Measurements from ENCODE around the gene ZC3HAV1. TPM values are rescaled to one million over a fixed set of nuclear protein-coding genes. Genes with fewer than 3 reads are reported as not detected.

ZC3HAV1 gene
- total RNA-seq, 1 experiment from 2014 or later = 38.0 TPM

DNA sequence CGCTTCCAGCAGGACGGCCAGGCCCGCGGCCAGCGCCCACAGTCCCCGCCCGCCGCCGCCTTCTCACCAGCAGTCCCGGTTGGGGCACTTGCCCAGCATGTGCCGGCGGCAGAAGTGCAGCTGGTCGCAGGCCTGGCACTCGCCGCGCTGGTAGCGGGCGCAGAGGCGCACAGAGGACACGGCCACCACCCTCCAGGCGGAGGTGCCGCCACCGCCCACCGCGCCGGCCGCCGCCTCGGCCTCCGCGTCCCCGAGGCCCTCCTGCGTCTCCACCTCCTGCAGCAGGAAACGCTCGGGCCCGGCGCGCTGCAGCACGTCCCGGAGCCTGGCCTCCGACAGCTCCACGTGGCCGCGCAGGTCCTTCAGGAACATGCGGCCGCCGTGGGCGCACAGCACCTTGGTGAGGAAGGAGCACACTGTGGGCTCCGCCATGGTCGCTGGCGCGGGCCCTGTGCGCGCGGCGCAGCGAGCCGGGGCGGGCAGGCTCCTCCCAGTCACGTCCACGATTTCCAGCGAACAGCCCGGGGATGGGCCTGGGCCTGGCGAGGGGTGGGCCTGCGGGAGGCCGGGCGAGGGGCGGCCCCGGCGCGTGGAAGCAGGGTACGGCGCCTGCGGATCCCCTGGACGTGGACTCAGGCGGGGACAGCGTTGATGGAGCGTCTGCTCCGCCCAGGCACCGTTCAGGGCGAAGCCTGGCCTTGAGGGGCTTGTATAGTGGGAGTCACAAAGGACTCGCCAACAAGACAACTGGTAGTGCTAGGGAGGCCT, 73.8 kb downstream of the ZC3HAV1 start, which contains the start of gene ZC3HAV1L:
Gene ZC3HAV1L, minus strand, starts transcription at position 457 of the 768 bp plus-strand sequence. Its CDS starts 25 bp downstream, at position 432.
- Mint-ChIP-seq H3K27me3 (ENCODE audit: low read depth) (peaks cover 32% of the 10 kb centered on the region), H3K36me3 (peaks cover 21% of the 10 kb centered on the region), H3K4me3 (peak within 1 kb of the TSS; percentile 67), H3K27ac (no peak within 1 kb of the TSS), H3K4me1 (peaks cover 31% of the 10 kb centered on the region), H3K9me3 (no peaks in the 10 kb centered on the region)
- peak; percentile 73 for ATAC-seq
- POLR2A ChIA-PET = interaction anchor here (1.0 kb wide), 1 partner anchor 60 kb away, joined by 3 read pairs; no protein-coding TSS in a partner anchor
- CTCF ChIA-PET = interaction anchor here (0.9 to 2.0 kb wide), 3 partner anchors 17 to 39 kb away, joined by 4 to 6 read pairs (median 5); no protein-coding TSS in a partner anchor
- DNase-seq (ENCODE audit: low spot score) = peak; percentile 55
- TF ChIP-seq, protein P1, sequence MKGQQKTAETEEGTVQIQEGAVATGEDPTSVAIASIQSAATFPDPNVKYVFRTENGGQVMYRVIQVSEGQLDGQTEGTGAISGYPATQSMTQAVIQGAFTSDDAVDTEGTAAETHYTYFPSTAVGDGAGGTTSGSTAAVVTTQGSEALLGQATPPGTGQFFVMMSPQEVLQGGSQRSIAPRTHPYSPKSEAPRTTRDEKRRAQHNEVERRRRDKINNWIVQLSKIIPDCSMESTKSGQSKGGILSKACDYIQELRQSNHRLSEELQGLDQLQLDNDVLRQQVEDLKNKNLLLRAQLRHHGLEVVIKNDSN (CRISPR knock-in tag; IDR thresholded peaks at IDR 0.05) = peak; percentile 11; the same call in 1 of the 2 replicates
- TF ChIP-seq NFATC4 (CRISPR knock-in tag; IDR thresholded peaks at IDR 0.05) (no peak), NR3C1 (CRISPR knock-in tag; conservative IDR thresholded peaks at IDR 0.05; ENCODE audit: low read depth) (no peak), ZNF425 (CRISPR knock-in tag; conservative IDR thresholded peaks at IDR 0.05) (no peak), TP53 (CRISPR knock-in tag; IDR thresholded peaks at IDR 0.05) (no peak), ZNF219 (CRISPR knock-in tag; IDR thresholded peaks at IDR 0.05; ENCODE audit: borderline replicate concordance) (0 out of 2 replicates have a peak, but pooled peaks have one; percentile 46), CTCF (IDR thresholded peaks at IDR 0.05) (no peak), ZNF396 (CRISPR knock-in tag; IDR thresholded peaks at IDR 0.05; ENCODE audit: borderline replicate concordance) (no peak), ATF6 (CRISPR knock-in tag; IDR thresholded peaks at IDR 0.05) (no peak), ATF3 (CRISPR knock-in tag; conservative IDR thresholded peaks at IDR 0.05) (no peak), ZBTB21 (CRISPR knock-in tag; IDR thresholded peaks at IDR 0.05; ENCODE audit: borderline replicate concordance) (no peak), MXD4 (CRISPR knock-in tag; IDR thresholded peaks at IDR 0.05; ENCODE audit: borderline replicate concordance) (no peak), IRF1 (CRISPR knock-in tag; IDR thresholded peaks at IDR 0.05) (no peak; the same call in 1 of the 2 replicates), MYBL2 (CRISPR knock-in tag; IDR thresholded peaks at IDR 0.05) (peak; percentile 77), E2F1 (CRISPR knock-in tag; IDR thresholded peaks at IDR 0.05) (peak; percentile 85; the same call in 1 of the 2 replicates), ATF1 (CRISPR knock-in tag; IDR thresholded peaks at IDR 0.05) (0 out of 2 replicates have a peak, but pooled peaks have one; percentile 83), ELF4 (CRISPR knock-in tag; IDR thresholded peaks at IDR 0.05; ENCODE audit: low read depth) (no peak), TCF7 (CRISPR knock-in tag; IDR thresholded peaks at IDR 0.05; ENCODE audit: low read depth) (peak; percentile 35; the same call in 1 of the 2 replicates)
- TF ChIP-seq, protein P2, sequence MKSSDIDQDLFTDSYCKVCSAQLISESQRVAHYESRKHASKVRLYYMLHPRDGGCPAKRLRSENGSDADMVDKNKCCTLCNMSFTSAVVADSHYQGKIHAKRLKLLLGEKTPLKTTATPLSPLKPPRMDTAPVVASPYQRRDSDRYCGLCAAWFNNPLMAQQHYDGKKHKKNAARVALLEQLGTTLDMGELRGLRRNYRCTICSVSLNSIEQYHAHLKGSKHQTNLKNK (CRISPR knock-in tag; IDR thresholded peaks at IDR 0.05) = no peak
- TF ChIP-seq, protein P3, sequence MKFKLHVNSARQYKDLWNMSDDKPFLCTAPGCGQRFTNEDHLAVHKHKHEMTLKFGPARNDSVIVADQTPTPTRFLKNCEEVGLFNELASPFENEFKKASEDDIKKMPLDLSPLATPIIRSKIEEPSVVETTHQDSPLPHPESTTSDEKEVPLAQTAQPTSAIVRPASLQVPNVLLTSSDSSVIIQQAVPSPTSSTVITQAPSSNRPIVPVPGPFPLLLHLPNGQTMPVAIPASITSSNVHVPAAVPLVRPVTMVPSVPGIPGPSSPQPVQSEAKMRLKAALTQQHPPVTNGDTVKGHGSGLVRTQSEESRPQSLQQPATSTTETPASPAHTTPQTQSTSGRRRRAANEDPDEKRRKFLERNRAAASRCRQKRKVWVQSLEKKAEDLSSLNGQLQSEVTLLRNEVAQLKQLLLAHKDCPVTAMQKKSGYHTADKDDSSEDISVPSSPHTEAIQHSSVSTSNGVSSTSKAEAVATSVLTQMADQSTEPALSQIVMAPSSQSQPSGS (CRISPR knock-in tag; IDR thresholded peaks at IDR 0.05; ENCODE audit: borderline replicate concordance, low read depth) = peak; percentile 48; the same call in 1 of the 2 replicates
- TF ChIP-seq, protein P4, sequence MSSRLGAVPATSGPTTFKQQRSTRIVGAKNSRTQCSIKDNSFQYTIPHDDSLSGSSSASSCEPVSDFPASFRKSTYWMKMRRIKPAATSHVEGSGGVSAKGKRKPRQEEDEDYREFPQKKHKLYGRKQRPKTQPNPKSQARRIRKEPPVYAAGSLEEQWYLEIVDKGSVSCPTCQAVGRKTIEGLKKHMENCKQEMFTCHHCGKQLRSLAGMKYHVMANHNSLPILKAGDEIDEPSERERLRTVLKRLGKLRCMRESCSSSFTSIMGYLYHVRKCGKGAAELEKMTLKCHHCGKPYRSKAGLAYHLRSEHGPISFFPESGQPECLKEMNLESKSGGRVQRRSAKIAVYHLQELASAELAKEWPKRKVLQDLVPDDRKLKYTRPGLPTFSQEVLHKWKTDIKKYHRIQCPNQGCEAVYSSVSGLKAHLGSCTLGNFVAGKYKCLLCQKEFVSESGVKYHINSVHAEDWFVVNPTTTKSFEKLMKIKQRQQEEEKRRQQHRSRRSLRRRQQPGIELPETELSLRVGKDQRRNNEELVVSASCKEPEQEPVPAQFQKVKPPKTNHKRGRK (CRISPR knock-in tag; IDR thresholded peaks at IDR 0.05; ENCODE audit: borderline replicate concordance) = no peak

Data from WTC11 (cell line).